ENCODE data around the gene SPOCK3.

SPOCK3 gene

GRCh38 chr4:167176723-167177367 lies 57.4 kb downstream of the SPOCK3 start:
- no peak for DNase-seq (ENCODE audit: low read depth)

- DNase-seq (ENCODE audit: low read depth): no peak
These were observed 62.4 kb downstream of the SPOCK3 start for GRCh38 chr4:167171928-167172327.

- DNase-seq (ENCODE audit: low read depth): no peak
These were observed 65.7 kb downstream of the SPOCK3 start for GRCh38 chr4:167168611-167169010.

GRCh38 chr4:167150587-167150986 lies 83.7 kb downstream of the SPOCK3 start:
- DNase-seq (ENCODE audit: low read depth): no peak

DNA sequence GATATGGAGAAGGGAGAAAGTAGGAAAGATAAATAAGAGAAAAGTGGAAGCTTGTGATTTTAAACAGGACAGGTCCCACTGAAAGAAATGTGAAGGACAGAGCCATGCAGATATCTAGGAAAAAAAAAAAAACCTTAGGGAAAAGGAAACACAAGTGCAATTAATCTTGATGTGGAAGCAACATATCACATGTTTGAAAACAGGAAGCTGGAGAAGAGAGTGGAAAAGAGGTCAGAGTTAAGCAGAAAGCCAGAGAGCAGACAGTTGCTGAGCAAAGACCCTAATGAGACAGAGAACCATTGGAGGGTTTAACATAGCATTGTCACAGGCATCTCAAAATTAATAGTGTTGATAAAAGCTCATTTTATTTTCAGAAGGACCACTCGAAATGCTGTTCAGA lies 89.7 kb downstream of the SPOCK3 start:
- no peak for DNase-seq (ENCODE audit: low read depth)

GRCh38 chr4:167143018-167143417 lies 91.3 kb downstream of the SPOCK3 start:
- no peak for DNase-seq (ENCODE audit: low read depth)

DNA sequence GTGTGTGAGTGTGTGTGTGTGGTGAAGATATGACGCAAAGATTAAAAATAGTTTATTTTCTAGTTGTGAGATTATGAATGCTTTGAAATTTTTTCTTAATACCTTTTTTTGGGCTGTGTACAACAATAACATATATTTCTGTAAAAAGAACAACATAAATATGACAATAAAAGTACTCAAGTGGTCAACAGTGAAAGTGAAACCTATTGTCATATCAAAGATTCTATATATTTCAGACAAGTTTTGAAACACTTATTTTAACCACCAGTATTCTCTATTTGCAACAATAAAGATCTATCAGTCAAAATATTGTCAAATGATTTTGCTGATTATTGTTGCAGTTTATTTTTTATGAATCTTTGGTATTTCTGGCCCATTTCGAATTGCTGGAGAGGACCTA lies 98.0 kb downstream of the SPOCK3 start:
- DNase-seq (ENCODE audit: low read depth): no peak

GRCh38 chr4:167129146-167129545 lies 105.1 kb downstream of the SPOCK3 start:
- DNase-seq (ENCODE audit: low read depth): no peak

- no peak for DNase-seq (ENCODE audit: low read depth)
These were observed 114.9 kb downstream of the SPOCK3 start for GRCh38 chr4:167119392-167119791.

GRCh38 chr4:167117273-167117672 lies 117.0 kb downstream of the SPOCK3 start:
- DNase-seq (ENCODE audit: low read depth): no peak

DNA sequence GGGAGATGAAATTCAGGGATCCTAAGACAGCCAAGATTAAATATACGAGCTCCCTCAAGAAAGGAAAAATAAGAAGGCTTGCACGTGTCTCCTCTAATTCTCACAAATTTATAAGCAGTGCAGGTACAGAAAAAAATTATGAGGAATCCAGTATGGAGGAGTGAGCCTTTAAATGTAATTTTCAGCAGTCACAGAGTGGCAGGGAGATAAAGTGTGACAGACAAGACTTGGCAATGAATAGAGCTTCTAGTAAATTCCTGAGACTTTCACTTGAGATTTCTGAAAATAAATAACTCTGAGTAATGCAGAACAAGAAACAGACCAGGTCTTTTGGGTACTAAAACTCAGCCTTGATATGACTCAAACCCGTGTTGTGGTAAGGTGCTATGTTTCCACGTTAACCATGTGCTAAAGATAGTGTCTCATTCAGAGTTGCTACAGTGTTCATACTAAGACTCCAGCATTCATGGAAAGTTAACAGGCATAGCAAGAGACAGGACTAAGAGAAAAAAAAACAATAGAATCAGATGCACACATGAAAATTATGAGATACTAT lies 119.8 kb downstream of the SPOCK3 start:
- DNase-seq (ENCODE audit: low read depth): no peak

- no peak for DNase-seq (ENCODE audit: low read depth)
These were observed 122.7 kb downstream of the SPOCK3 start for GRCh38 chr4:167111622-167112021.

- no peak for DNase-seq (ENCODE audit: low read depth)
These were observed 123.2 kb downstream of the SPOCK3 start for GRCh38 chr4:167111092-167111491.

DNA sequence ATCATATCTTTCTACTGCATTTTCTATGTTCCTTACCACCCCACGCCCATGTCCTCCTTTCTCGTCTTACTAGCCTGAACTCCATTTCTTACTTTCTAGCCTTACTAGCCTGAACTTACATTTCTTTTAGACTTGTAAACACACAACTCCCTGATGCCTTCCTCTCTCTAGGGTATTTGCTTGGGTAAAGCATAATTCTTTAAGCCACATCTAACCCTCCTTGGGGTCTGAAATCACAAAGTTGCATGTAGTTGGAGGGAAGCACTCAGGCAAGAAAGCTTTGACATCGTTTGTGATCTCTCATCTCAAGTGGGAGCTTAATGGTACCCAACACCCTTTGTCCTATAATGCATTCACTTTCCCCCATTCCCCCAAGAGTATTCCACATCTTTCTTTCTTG lies 124.4 kb downstream of the SPOCK3 start:
- DNase-seq (ENCODE audit: low read depth): no peak

GRCh38 chr4:167105857-167106256 lies 128.4 kb downstream of the SPOCK3 start:
- DNase-seq (ENCODE audit: low read depth): no peak

DNA sequence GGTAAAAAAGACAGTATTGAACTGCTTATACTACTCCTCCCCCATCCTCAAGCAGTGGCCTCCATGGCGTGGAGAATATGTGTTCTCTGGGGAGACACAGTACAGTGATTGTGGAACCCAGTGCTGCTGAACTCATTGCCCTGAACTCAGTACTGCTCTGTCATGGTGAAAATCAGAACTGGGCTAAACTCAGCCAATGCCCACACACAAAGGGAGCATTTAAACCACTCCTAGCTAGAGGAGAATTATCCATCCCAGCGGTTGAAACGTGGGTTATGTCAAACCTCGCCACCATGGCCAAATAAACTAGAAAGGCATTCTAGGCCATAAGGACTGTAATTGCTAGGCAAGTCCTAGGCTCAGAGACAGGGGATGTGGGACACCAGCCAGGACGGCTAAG lies 131.8 kb downstream of the SPOCK3 start:
- DNase-seq (ENCODE audit: low read depth): no peak

GRCh38 chr4:167101035-167101434 lies 133.3 kb downstream of the SPOCK3 start:
- DNase-seq (ENCODE audit: low read depth): no peak

DNA sequence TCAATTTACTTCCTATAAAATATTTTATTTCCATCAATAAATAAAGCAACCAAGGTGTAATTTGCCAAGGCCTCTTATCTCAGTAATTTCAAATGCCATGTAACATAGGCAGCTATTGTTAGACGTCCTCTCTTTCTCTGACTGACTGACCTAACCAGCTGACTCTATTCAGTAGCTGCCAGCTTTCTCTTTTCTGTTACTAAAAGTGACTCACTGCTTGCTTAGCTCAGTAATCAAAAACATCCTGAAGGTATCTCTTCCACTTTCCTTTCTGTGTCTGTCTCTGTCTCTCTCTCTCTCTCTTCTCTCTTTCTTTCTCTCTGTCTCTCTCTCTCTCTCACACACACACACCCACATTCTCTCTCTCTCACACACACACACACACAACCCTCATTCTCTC lies 134.2 kb downstream of the SPOCK3 start:
- DNase-seq (ENCODE audit: low read depth): no peak

DNA sequence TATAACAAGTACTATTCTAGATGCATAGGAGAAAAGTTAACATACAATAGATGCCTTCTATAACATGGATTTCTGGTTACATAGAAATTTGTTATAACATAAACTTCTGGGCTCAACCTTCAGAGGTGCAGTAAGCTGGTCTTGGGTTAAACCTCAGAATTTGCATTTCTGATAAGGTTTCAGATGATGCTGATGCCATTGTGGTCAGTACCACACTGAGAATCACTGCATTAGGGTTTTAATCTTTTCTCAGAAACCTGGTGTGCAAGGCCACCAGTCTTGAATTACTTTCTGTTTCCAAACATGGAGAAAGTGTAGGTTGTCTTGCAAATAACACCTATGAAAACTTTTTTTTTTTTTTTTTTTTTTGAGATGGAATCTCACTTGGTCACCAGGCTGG lies 146.2 kb downstream of the SPOCK3 start:
- no peak for DNase-seq (ENCODE audit: low read depth)

DNA sequence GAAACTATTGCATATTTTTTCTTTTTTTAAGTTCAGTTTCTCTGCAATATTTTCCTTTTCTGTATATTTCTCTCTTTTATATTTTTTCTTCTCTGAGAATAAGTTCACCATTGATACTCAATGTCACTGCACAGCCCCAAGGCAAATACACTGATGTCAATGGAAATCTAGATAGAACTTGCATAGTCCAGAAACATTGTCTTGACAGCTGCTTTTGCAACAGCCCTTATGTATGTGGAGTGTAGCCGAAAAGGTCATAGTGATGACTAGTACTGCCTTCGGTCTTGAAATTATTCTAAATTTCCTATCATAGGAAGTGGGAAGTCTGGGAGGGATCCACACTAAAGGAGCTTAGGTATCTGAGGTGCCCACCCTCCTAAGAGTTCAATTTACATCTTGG lies 150.0 kb downstream of the SPOCK3 start:
- no peak for DNase-seq (ENCODE audit: low read depth)

DNA sequence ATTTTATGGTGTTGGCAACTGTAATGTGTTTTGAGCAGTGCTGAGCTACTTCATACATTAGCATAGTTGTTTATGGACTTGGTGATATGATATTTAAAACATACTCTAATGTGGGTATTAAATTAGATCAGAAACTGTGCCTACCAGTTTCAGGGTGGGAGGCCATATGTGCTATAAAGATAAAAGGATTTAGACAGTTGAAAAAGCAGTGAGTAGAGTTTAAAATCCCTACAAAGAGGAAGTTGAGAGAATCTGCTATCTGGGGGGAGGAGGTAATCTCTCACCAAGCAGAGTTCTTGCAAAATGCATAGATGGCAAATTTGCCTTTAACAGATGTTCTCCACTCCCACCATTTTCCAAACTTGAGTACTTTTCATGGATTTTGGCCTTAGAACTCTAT lies 154.5 kb downstream of the SPOCK3 start:
- no peak for DNase-seq (ENCODE audit: low read depth)

GRCh38 chr4:167052631-167053091 lies 181.6 kb downstream of the SPOCK3 start:
- no peak for DNase-seq (ENCODE audit: low read depth)

DNA sequence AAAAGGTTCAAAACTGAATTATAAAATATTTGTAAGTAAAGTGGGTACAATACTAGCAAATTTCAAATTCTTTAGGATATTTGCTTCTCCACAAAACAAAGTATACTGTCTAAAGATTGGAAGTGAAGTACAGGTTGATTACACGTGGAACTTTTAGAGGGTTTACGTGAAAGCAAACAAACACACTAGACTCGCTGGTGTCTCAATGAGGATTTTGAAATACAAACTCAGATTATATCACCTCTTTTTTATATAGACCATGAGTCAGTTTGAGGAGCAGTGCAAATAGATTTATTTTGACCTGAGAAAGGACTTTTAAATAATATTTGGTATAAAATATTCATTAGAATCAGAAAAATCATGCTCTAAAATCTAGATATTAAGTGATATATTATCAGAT lies 185.0 kb downstream of the SPOCK3 start:
- no peak for DNase-seq (ENCODE audit: low read depth)

- no peak for DNase-seq (ENCODE audit: low read depth)
These were observed 192.8 kb downstream of the SPOCK3 start for GRCh38 chr4:167041524-167041923.
